ENCODE results near the gene ME3. TPM values are rescaled to one million over a fixed set of nuclear protein-coding genes. Genes with fewer than 3 reads are reported as not detected.

The ME3 gene
- total RNA-seq, 1 experiment from 2014 or later: 0.30 TPM

- Histone ChIP-seq H3K79me2 (ENCODE audit: insufficient read depth, low read length) (no peaks in the 10 kb centered on the region), H3K27me3 (ENCODE audit: insufficient read depth, low read length) (no peaks in the 10 kb centered on the region), H2AFZ (ENCODE audit: low read depth, low read length, poor library complexity, severe bottlenecking) (no peak overlapping the region), H3K9ac (ENCODE audit: low read length) (no peak overlapping the region), H3K36me3 (ENCODE audit: control insufficient read depth in 1 of 2, insufficient read depth in 2 of 2, low read length in 2 of 2) (no peaks in the 10 kb centered on the region), H3K4me2 (ENCODE audit: low read length) (no peak overlapping the region), H3K4me3 (replicated peaks in 1 of 2; ENCODE audit: low read depth in 1 of 2, low read length in 2 of 2) (no peak overlapping the region), H3K9me3 (ENCODE audit: control insufficient read depth in 1 of 2, insufficient read depth in 1 of 2, low read depth in 1 of 2, low read length in 2 of 2) (no peaks in the 10 kb centered on the region), H4K20me1 (ENCODE audit: insufficient read depth) (no peaks in the 10 kb centered on the region), H3K4me1 (ENCODE audit: control insufficient read depth in 1 of 2, insufficient read depth in 2 of 2, low read length in 2 of 2) (peaks cover 14 to 15% of the 10 kb centered on the region in 2 experiments), H3K27ac (ENCODE audit: low read depth, low read length) (no peak overlapping the region), H3K9me2 (ENCODE audit: insufficient read depth) (no peaks in the 10 kb centered on the region)
- DNase-seq (ENCODE audit: low read depth, low spot score) (no peak), ATAC-seq (no peak)
- intact Hi-C loops (cut with micrococcal nuclease): no loop called here
- TF ChIP-seq CTCF (IDR thresholded peaks at IDR 0.05 in 2 of 3, conservative IDR thresholded peaks at IDR 0.05 in 1 of 3; ENCODE audit: borderline replicate concordance in 1 of 3, insufficient read depth in 1 of 3, low read depth in 2 of 3, low read length in 2 of 3): no peak
- no peak for TF ChIP-seq CEBPB (IDR thresholded peaks at IDR 0.05; ENCODE audit: low read depth)
- RAD21 ChIA-PET (ENCODE audit: low non-redundant PET in 1 of 2, low total read pairs in 2 of 2, uncharacterized antibody in 2 of 2, unreplicated experiment in 2 of 2): no interaction called here
- BruUV-seq (replicated peaks): no TSS peak
- CTCF ChIA-PET: no interaction called here
- POLR2A ChIA-PET: no interaction called here
Observed at GRCh38 chr11:86463120-86463519, 209.3 kb downstream of the ME3 start.

GRCh38 chr11:86461892-86462291 is 210.5 kb downstream of the ME3 start:
- no TSS peak for BruUV-seq (replicated peaks)
- Histone ChIP-seq H3K79me2 (ENCODE audit: insufficient read depth, low read length) (no peaks in the 10 kb centered on the region), H3K36me3 (ENCODE audit: control insufficient read depth in 1 of 2, insufficient read depth in 2 of 2, low read length in 2 of 2) (no peaks in the 10 kb centered on the region), H3K4me3 (replicated peaks in 1 of 2; ENCODE audit: low read depth in 1 of 2, low read length in 2 of 2) (no peak overlapping the region), H2AFZ (ENCODE audit: low read depth, low read length, poor library complexity, severe bottlenecking) (no peak overlapping the region), H3K4me1 (ENCODE audit: control insufficient read depth in 1 of 2, insufficient read depth in 2 of 2, low read length in 2 of 2) (peaks cover 14 to 15% of the 10 kb centered on the region in 2 experiments), H3K9me2 (ENCODE audit: insufficient read depth) (no peaks in the 10 kb centered on the region), H4K20me1 (ENCODE audit: insufficient read depth) (no peaks in the 10 kb centered on the region), H3K27me3 (ENCODE audit: insufficient read depth, low read length) (no peaks in the 10 kb centered on the region), H3K4me2 (ENCODE audit: low read length) (no peak overlapping the region), H3K9me3 (ENCODE audit: control insufficient read depth in 1 of 2, insufficient read depth in 1 of 2, low read depth in 1 of 2, low read length in 2 of 2) (no peaks in the 10 kb centered on the region), H3K27ac (ENCODE audit: low read depth, low read length) (no peak overlapping the region), H3K9ac (ENCODE audit: low read length) (no peak overlapping the region)
- no peak for ATAC-seq
- ChIA-PET POLR2A (no interaction called here), CTCF (interaction anchor here (1.4 kb wide), 1 partner anchor 146 kb away, joined by 3 read pairs; no protein-coding TSS in a partner anchor), RAD21 (ENCODE audit: low non-redundant PET in 1 of 2, low total read pairs in 2 of 2, uncharacterized antibody in 2 of 2, unreplicated experiment in 2 of 2) (no interaction called here)
- intact Hi-C loops (cut with micrococcal nuclease): no loop called here
- DNase-seq (ENCODE audit: low read depth, low spot score): no peak
- TF ChIP-seq EZH2 (IDR thresholded peaks at IDR 0.05): no peak
- TF ChIP-seq ZFX (IDR thresholded peaks at IDR 0.05): no peak
- no peak for TF ChIP-seq ZNF274 (IDR thresholded peaks at IDR 0.05; ENCODE audit: low read depth, low read length)
- no peak for TF ChIP-seq CBX3 (IDR thresholded peaks at IDR 0.05; ENCODE audit: low read depth)
- TF ChIP-seq ELF1 (IDR thresholded peaks at IDR 0.05; ENCODE audit: borderline replicate concordance, low read depth): no peak
- TF ChIP-seq RAD21 (IDR thresholded peaks at IDR 0.05; ENCODE audit: low read depth): no peak
- no peak for TF ChIP-seq EZH2phosphoT487 (IDR thresholded peaks at IDR 0.05; ENCODE audit: borderline replicate concordance)
- no peak for TF ChIP-seq ATF3 (IDR thresholded peaks at IDR 0.05)
- no peak for TF ChIP-seq ZBTB33 (IDR thresholded peaks at IDR 0.05; ENCODE audit: extremely low read depth, insufficient replicate concordance, low read length)
- TF ChIP-seq SRF (IDR thresholded peaks at IDR 0.05; ENCODE audit: low read depth): no peak
- no peak for TF ChIP-seq SIN3A (IDR thresholded peaks at IDR 0.05; ENCODE audit: low read depth)
- TF ChIP-seq POLR2A (IDR thresholded peaks at IDR 0.05; ENCODE audit: borderline replicate concordance, extremely low read depth, insufficient read depth, insufficient read length): no peak
- no peak for TF ChIP-seq YY1 (IDR thresholded peaks at IDR 0.05; ENCODE audit: extremely low read depth, insufficient replicate concordance, low read depth, low read length)
- TF ChIP-seq MAX (IDR thresholded peaks at IDR 0.05): no peak
- no peak for TF ChIP-seq FOSL1 (IDR thresholded peaks at IDR 0.05; ENCODE audit: low read depth)
- no peak for TF ChIP-seq CEBPB (IDR thresholded peaks at IDR 0.05; ENCODE audit: low read depth)
- no peak for TF ChIP-seq TCF7L2 (IDR thresholded peaks at IDR 0.05; ENCODE audit: borderline replicate concordance, extremely low read depth, insufficient read depth, insufficient read length)

Measured in HCT116 (cell line).